Mucosa of gallbladder (tissue), 1 donor: ENCODE measurements around the gene GANAB. TPM values are rescaled to one million over a fixed set of nuclear protein-coding genes. Genes with fewer than 3 reads are reported as not detected.
"Not testable (repeated sequence)": the region's sequence is repeated elsewhere in the genome, so short reads cannot be mapped to it uniquely, and the experiment has no call there.

Experiments used
- DNase-seq: peaks from one replicate; pipeline ENCODE4 v3.0.0-alpha.2; 2020; ENCODE audit warnings: low spot score
- total RNA-seq: library from RNA; stranded (reverse); gene quantifications from one replicate; pipeline ENCODE4 v1.2.1, GENCODE V29; 2021
- donor health status: DM: no; HTN: no; CAD: no.

The GANAB gene
- total RNA-seq, 1 donor from 2014 or later = 266 TPM

DNA sequence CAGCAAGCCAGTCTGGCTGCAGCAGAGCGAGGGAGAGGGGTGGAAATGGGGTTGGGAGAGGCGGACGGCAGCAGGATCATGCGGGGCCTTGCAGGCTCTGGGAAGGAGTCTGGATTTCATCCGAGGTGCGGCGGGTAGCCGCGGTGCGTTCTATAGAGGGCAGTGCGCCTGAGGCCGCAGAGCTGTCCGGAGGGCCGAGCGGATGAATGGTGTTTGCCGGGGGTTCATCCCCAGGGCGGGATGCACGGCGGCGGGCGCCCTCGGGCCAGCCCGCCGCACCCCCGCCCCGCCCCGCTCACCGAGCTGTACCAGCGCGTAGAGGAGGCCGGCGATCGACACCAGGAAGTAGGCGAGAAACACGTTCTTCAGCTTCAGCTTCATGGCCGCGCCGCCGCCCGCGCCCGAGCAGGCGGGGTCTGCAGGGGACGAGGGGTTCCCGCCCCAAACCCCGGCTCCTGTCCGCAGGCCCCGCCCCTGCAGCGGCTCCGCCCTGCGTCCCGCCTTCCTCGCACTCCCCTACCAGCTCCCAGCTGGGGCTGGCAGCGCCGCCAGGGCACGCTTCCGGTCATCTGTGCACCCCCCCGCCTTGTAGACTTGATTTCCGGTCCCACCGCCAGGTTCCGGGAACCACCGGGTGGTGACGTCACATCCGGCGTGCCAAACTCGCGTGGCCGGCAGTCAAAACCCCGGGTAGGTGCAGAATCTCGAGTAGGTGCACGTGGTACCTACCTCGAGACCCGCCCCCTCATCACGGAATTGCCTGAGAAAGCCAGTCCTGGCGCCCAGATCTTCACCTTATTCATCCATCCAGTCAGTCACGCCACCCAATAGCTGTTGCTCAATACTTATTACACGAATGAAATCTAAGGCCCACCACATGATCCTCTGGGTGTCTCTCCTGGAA, 24.6 kb downstream of the GANAB start, which contains the start of gene B3GAT3:
Gene B3GAT3 (minus strand): TSS at position 420 of the 904 bp plus-strand sequence. CDS start 39 bp downstream, at position 381.
- DNase-seq = peak; percentile 98

DNA sequence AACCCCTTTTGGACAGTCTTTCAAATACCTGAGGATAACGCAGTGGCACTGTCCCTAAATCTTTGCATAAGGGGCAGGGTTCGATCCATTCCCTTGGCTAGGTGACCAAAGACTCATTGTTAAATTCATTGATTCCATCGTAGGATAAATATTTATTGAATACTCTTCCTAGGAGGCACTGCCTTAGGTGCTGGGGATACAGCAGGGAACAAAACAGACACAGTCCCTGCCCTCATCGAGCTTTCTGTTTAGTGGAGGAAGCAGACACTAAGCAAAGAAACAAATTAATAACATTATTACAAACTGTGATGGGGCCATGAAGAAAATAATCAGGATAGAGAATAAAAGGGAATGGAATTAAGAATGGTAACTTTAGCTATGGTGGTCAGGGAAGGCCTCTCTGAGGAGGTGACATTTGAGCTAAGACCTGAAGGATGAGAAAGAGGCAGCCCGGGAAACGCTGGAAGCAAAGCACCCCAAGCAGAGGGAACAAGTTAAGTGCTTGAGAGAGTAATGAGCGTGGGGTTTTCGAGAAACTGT, 25.3 kb downstream of the GANAB start:
- DNase-seq = no peak

DNA sequence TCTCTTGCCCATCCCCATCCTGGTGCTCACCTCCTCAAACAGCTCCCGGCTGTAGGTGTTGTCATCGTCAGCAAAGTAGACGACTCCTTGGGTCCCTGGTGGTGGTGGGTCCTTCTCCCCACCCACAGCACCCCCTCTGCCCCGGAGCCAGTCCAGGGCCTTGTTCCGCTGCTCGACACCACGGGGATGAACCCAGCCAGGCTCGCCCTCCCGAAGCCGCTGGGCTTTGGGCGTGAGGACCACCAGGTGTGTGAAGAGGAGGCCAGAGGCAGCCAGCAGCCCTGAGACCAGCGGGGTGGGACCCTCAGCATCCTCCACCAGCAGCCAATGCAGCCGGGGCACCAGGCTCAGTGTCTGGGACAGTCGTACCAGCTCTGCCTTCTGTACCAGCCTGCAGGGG, 29.5 kb downstream of the GANAB start:
- not testable (repeated sequence) for DNase-seq

DNA sequence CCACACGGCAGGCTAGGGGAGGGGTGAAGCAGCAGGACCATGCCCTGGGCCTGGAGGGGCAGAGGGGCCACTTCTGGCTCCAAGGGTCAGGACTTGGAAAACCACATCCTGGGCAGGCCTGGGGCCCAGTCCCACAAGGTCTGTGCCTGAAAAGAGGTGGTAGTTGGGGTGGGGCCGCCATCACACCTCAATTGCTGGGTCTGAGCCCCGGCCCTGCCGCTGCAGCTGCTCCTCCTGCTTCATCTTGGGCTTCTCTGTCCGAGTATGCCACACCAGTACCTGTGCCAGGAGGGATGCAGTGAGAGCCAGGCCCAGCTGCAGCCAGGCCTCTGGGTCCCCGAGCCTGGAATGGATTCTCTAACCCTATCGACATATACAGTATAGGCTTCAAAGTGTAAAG, 30.9 kb downstream of the GANAB start:
- DNase-seq = no peak

- peak; percentile 65 for DNase-seq
Observed at GRCh38 chr11:62614275-62614674, 32.1 kb downstream of the GANAB start.

- no peak for DNase-seq
Observed at GRCh38 chr11:62613291-62613778, 33.1 kb downstream of the GANAB start.

GRCh38 chr11:62612366-62613290, 33.8 kb downstream of the GANAB start, which contains the start of the genes EML3 and ROM1:
TSS of gene EML3 (minus strand) at chr11:62612775. CDS start at chr11:62612457, 318 bp downstream.
TSS of gene ROM1 (plus strand) at chr11:62613257. CDS start at chr11:62613282, 25 bp downstream.
- peak; percentile 81 for DNase-seq

GRCh38 chr11:62611705-62612365, 34.6 kb downstream of the GANAB start:
- no peak for DNase-seq

GRCh38 chr11:62610814-62611704, 35.4 kb downstream of the GANAB start:
- DNase-seq = no peak

- no peak for DNase-seq
Observed at GRCh38 chr11:62610403-62610802, 36.0 kb downstream of the GANAB start.

DNA sequence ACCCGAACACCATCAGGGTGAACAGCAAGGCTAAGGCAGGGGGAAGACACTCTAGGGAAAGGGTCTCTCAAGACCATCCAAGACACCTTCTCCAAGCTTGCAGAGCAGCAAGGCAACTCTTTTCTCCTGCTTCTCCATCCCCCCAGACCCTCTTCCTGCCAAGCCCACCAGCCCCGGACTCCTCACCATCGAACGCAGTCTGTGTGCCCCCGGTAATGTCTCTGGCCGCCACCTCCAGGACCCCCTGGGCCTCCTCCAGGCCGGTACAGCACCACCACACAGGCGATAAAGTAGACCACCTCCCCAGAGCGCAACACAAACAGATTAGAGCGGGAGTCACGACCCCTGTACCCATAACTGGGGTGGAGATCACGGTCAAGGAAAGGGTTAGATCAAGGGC, 37.6 kb downstream of the GANAB start:
- no peak for DNase-seq

GRCh38 chr11:62607714-62608113, 38.7 kb downstream of the GANAB start:
- no peak for DNase-seq

DNA sequence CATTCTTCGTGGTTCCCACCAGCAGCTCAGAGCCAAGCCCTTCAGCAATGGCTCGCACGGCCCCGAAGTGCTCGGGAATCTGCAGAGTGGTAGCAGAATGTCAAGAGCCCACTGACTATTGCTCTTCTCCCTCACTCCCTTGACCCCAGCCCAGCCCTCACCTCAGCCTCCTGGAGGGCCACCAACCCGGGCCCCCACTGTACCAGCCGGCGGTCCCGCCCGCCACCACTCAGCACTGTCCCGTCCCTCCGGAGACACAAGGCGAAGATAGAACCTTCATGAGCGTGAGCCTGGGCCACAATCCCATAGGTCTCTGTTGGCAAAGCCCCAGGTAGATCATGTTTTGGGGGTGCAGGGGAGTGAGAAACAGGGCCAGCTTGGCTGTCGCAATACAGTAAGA, 40.5 kb downstream of the GANAB start:
- no peak for DNase-seq

GRCh38 chr11:62605467-62605866, 40.9 kb downstream of the GANAB start:
- no peak for DNase-seq

- no peak for DNase-seq
Observed at GRCh38 chr11:62604460-62605120, 41.8 kb downstream of the GANAB start.

- DNase-seq = no peak
Observed at GRCh38 chr11:62603776-62604299, 42.6 kb downstream of the GANAB start.

- DNase-seq = no peak
Observed at GRCh38 chr11:62603072-62603408, 43.4 kb downstream of the GANAB start.

DNA sequence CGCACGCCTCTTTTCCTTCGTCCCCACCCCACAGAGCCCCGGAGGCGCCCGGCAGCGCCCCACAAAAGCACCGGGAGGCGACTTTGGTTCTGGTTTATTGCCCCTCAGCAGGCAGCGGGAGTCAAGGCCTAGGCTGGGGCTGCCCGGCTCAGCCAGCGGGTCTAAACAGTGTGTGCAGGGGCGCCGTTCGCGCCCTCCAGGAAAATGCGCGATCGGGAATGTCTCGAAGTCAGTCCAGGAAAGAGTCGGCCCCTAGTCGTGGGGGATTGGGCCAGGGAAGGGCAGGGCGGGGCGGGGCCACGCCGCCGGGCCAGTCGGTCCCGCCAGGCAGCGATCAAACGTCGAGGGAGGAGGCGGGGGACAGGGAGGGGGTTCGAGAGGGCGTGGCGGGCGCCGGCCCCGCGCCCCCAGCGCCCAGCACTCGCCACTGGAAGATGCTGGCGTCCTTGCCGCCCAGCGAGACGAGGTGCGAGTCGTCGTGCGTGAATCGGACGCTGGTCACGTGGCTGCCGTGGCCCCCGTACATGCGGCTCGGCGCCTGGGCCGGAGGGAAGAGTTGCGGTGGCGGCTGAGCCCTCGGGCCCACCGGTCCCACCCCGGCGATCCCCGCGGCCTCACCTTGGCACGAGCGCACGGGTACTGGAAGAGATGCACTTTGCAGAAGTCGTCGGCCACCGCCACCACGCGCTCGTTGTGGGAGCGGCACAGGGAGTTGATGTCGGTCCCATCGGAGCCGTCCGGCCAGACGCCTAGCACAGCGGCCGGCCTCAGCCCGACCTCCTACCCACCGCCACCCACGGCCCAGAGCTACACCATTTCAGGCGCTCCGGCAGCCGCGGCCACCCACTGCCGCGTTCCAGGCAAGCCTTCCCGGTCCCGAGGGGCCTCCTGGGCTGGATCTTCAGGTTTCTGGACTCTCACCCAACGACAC, 44.0 kb downstream of the GANAB start:
- DNase-seq = peak; percentile 59
